Uterus (tissue), 2 donors: Measurements from ENCODE around the gene ADAM23.

Experiments used
- CTCF ChIP-seq, 4 experiments: fragments of 200-600 bp in 2 of 4; fragments of 450-650 bp in 2 of 4; sonication (generic) in 2 of 4; IDR thresholded peaks; one replicate each; pipeline ENCODE4 v1.5.1; 2016 to 2019; ENCODE audit warnings: antibody characterized with exemption in 4 of 4, mild to moderate bottlenecking in 2 of 4, moderate library complexity in 1 of 4
- POLR2A ChIP-seq, 2 donors: fragments of 450-650 bp; IDR thresholded peaks; one replicate each; pipeline ENCODE4 v1.6.1; 2016; ENCODE audit warnings: antibody characterized with exemption in 2 of 2, mild to moderate bottlenecking in 1 of 2, moderate library complexity in 1 of 2

GRCh38 chr2:206474099-206474498, 30.8 kb downstream of the ADAM23 start:
- TF ChIP-seq CTCF (IDR thresholded peaks at IDR 0.05), result no peak
- no peak for TF ChIP-seq POLR2A (IDR thresholded peaks at IDR 0.05)
